Astrocyte (in vitro differentiated cells and primary cell): ENCODE data around the gene RGS2. TPM values are rescaled to one million over a fixed set of nuclear protein-coding genes. Genes with fewer than 3 reads are reported as not detected.

ENCODE experiments used
- DNase-seq: peaks from one replicate; pipeline ENCODE4 v3.0.0-alpha.2; 2010; ENCODE audit warnings: low read depth
- FAIRE-seq: peaks from 2 replicates; lab custom pipeline; 2011; peaks lifted over from hg19 to GRCh38; lab: Jason Lieb, UNC
- H2AFZ ChIP-seq: 2 replicates; pipeline ENCODE4 v1.6.0; 2012; ENCODE audit warnings: low read depth, low read length, inconsistent platforms
- H3K27ac ChIP-seq: 2 replicates; pipeline ENCODE4 v1.5.1; 2011; ENCODE audit warnings: low read depth, low read length, inconsistent platforms
- H3K27me3 ChIP-seq: 2 replicates; pipeline ENCODE4 v1.6.0; 2011; ENCODE audit warnings: low read length, inconsistent platforms; ENCODE audit not compliant: insufficient read depth
- H3K36me3 ChIP-seq: 2 replicates; pipeline ENCODE4 v1.5.1; 2011; ENCODE audit warnings: low read length, inconsistent platforms; ENCODE audit not compliant: insufficient read depth
- H3K4me1 ChIP-seq: 2 replicates; pipeline ENCODE4 v1.5.1; 2011; ENCODE audit warnings: low read length, inconsistent platforms; ENCODE audit not compliant: insufficient read depth
- H3K4me2 ChIP-seq: 2 replicates; pipeline ENCODE4 v1.6.0; 2012; ENCODE audit warnings: low read length, inconsistent platforms
- H3K4me3 ChIP-seq: 2 replicates; pipeline ENCODE4 v1.5.1; 2011; ENCODE audit warnings: low read depth, mild to moderate bottlenecking, low read length, inconsistent platforms; ENCODE audit not compliant: insufficient read depth
- H3K79me2 ChIP-seq: 2 replicates; pipeline ENCODE4 v1.6.0; 2012; ENCODE audit warnings: mild to moderate bottlenecking, low read length, inconsistent platforms; ENCODE audit not compliant: insufficient read depth
- H3K9ac ChIP-seq: 2 replicates; pipeline ENCODE4 v1.6.0; 2012; ENCODE audit warnings: mild to moderate bottlenecking, low read length, inconsistent platforms
- H3K9me3 ChIP-seq: 2 replicates; pipeline ENCODE4 v1.5.1; 2012; ENCODE audit warnings: low read depth, mild to moderate bottlenecking, low read length, inconsistent platforms; ENCODE audit not compliant: insufficient read depth
- H4K20me1 ChIP-seq: 2 replicates; pipeline ENCODE4 v1.6.0; 2012; ENCODE audit warnings: low read length, inconsistent platforms; ENCODE audit not compliant: insufficient read depth
- H3K27ac Mint-ChIP-seq: one replicate; pipeline ENCODE4 v1.8.0; 2021; ENCODE audit warnings: mild to moderate bottlenecking, mixed read lengths; ENCODE audit not compliant: unreplicated experiment
- H3K27me3 Mint-ChIP-seq: one replicate; pipeline ENCODE4 v1.8.0; 2021; ENCODE audit warnings: low read depth, mixed read lengths; ENCODE audit not compliant: unreplicated experiment
- H3K36me3 Mint-ChIP-seq: one replicate; pipeline ENCODE4 v1.8.0; 2021; ENCODE audit warnings: low read depth, mixed read lengths; ENCODE audit not compliant: unreplicated experiment
- H3K4me1 Mint-ChIP-seq: one replicate; pipeline ENCODE4 v1.8.0; 2021; ENCODE audit warnings: low read depth, mixed read lengths; ENCODE audit not compliant: unreplicated experiment
- H3K4me3 Mint-ChIP-seq: one replicate; pipeline ENCODE4 v1.8.0; 2021; ENCODE audit warnings: mild to moderate bottlenecking, moderate library complexity, mixed read lengths; ENCODE audit not compliant: unreplicated experiment
- H3K9me3 Mint-ChIP-seq: one replicate; pipeline ENCODE4 v1.8.0; 2021; ENCODE audit warnings: mild to moderate bottlenecking, mixed read lengths; ENCODE audit not compliant: unreplicated experiment
- EZH2 ChIP-seq: IDR thresholded peaks from 2 replicates; pipeline ENCODE4 v1.6.1; 2012; ENCODE audit warnings: mild to moderate bottlenecking, low read length, inconsistent platforms; ENCODE audit not compliant: insufficient read depth
- total RNA-seq: library from RNA; stranded (reverse); gene quantifications from 2 replicates; pipeline ENCODE4 v1.2.1, GENCODE V29; 2021
- TF ChIP-seq, protein P1 (sequence below): IDR thresholded peaks from 2 replicates; pipeline ENCODE4 v1.5.1; 2011; ENCODE audit warnings: low read depth, mild to moderate bottlenecking, inconsistent platforms, low read length, moderate library complexity; ENCODE audit not compliant: insufficient read depth

The RGS2 gene
- total RNA-seq, 1 donor from 2014 or later: 10.5 TPM

DNA sequence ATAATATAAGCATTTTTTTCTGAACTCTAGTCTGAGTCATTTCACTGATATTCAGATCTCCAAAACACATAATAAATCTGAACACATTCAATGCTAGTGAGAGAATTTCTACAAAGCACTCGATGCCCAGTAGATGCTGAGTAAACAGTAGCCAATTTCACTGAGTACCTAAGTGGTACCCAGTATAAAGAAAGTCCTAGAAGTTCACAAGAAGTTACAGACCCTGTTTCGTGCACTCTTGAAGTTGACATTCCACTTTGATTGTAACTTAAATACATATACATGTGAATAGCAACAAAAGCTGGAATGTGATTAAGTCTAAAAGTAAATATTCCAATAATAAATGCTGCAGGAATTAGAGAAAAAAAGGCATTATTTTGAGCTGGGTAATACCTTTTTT lies 33.2 kb upstream of the RGS2 start:
- FAIRE-seq (no peak), DNase-seq (no peak)
- Mint-ChIP-seq H3K9me3 (peaks cover 1% of the 10 kb centered on the region), H3K4me1 (no peaks in the 10 kb centered on the region), H3K27me3 (no peaks in the 10 kb centered on the region), H3K36me3 (no peaks in the 10 kb centered on the region), H3K4me3 (no peak overlapping the region), H3K27ac (no peak overlapping the region)
- Histone ChIP-seq H3K36me3 (no peaks in the 10 kb centered on the region), H3K4me1 (no peaks in the 10 kb centered on the region), H3K4me3 (no peak overlapping the region), H3K4me2 (no peak overlapping the region), H3K79me2 (no peaks in the 10 kb centered on the region), H3K27me3 (no peaks in the 10 kb centered on the region), H2AFZ (no peak overlapping the region), H3K9me3 (no peaks in the 10 kb centered on the region), H4K20me1 (no peaks in the 10 kb centered on the region), H3K9ac (no peak overlapping the region), H3K27ac (no peak overlapping the region)
- TF ChIP-seq, protein P1, sequence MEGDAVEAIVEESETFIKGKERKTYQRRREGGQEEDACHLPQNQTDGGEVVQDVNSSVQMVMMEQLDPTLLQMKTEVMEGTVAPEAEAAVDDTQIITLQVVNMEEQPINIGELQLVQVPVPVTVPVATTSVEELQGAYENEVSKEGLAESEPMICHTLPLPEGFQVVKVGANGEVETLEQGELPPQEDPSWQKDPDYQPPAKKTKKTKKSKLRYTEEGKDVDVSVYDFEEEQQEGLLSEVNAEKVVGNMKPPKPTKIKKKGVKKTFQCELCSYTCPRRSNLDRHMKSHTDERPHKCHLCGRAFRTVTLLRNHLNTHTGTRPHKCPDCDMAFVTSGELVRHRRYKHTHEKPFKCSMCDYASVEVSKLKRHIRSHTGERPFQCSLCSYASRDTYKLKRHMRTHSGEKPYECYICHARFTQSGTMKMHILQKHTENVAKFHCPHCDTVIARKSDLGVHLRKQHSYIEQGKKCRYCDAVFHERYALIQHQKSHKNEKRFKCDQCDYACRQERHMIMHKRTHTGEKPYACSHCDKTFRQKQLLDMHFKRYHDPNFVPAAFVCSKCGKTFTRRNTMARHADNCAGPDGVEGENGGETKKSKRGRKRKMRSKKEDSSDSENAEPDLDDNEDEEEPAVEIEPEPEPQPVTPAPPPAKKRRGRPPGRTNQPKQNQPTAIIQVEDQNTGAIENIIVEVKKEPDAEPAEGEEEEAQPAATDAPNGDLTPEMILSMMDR: no peak
- no peak for TF ChIP-seq EZH2

DNA sequence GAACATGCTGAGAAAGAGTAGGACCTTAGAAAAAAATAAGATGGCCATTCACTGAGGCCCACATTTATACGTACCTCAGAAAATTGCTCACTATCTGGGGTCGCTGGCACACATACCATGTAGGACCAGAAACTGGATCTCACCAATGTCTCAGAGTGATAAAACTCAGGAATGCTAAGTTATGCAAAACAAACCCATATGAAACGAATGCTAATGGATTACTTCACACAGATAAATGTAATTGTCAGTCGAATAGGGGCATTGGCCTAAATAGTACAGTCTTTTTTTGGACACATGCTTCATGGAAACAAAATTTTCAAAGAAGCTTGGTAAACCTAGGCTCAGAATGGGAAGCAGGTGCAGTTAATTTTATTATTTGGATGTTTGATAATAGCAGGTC lies 32.6 kb upstream of the RGS2 start:
- no peak overlapping the region for H3K27ac ChIP-seq
- no peaks in the 10 kb centered on the region for H3K4me1 ChIP-seq
- H3K4me3 ChIP-seq: no peak overlapping the region
- H3K9ac ChIP-seq: no peak overlapping the region
- H2AFZ ChIP-seq: no peak overlapping the region
- no peak overlapping the region for H3K4me2 ChIP-seq
- no peaks in the 10 kb centered on the region for H3K79me2 ChIP-seq
- Mint-ChIP-seq H3K27me3 (no peaks in the 10 kb centered on the region), H3K9me3 (peaks cover 1% of the 10 kb centered on the region), H3K36me3 (no peaks in the 10 kb centered on the region), H3K4me3 (no peak overlapping the region), H3K27ac (no peak overlapping the region), H3K4me1 (no peaks in the 10 kb centered on the region)
- no peak for FAIRE-seq
- no peaks in the 10 kb centered on the region for H4K20me1 ChIP-seq
- H3K27me3 ChIP-seq: no peaks in the 10 kb centered on the region
- no peak for DNase-seq
- no peaks in the 10 kb centered on the region for H3K9me3 ChIP-seq
- TF ChIP-seq, protein P1: no peak
- TF ChIP-seq EZH2: no peak
- H3K36me3 ChIP-seq: no peaks in the 10 kb centered on the region

DNA sequence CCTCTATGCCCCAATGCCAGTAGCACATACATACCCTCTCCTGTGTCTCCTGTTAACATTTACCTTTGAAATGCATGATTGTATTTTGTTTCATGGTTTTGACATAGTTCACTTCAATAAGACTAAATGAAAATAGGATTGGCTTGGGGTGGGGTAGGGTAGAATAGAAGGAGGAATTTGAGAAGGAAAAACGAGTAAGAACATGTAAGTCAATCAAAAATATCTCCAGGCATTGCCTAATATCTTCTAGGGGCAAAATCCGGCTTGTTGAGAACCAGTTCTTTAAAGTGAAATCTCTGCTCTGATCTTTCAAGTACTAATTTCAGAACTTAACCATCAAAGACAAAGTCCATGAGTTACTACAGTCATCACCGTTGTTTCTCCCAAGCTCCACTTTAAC lies 31.8 kb upstream of the RGS2 start:
- Histone ChIP-seq H3K36me3 (no peaks in the 10 kb centered on the region), H3K27ac (no peak overlapping the region), H3K9me3 (no peaks in the 10 kb centered on the region), H2AFZ (no peak overlapping the region), H3K4me2 (no peak overlapping the region), H3K4me3 (no peak overlapping the region), H3K27me3 (no peaks in the 10 kb centered on the region), H3K79me2 (no peaks in the 10 kb centered on the region), H4K20me1 (no peaks in the 10 kb centered on the region), H3K9ac (no peak overlapping the region), H3K4me1 (no peaks in the 10 kb centered on the region)
- H3K36me3 Mint-ChIP-seq: no peaks in the 10 kb centered on the region
- no peak for DNase-seq
- H3K27ac Mint-ChIP-seq: no peak overlapping the region
- no peak overlapping the region for H3K4me3 Mint-ChIP-seq
- no peak for FAIRE-seq
- no peaks in the 10 kb centered on the region for H3K27me3 Mint-ChIP-seq
- H3K9me3 Mint-ChIP-seq: peaks cover 1% of the 10 kb centered on the region
- H3K4me1 Mint-ChIP-seq: no peaks in the 10 kb centered on the region
- TF ChIP-seq, protein P1: no peak
- no peak for TF ChIP-seq EZH2
